IPS-18a (cell line): ENCODE results near the gene SELENOI.

ENCODE experiments used
- H3K27ac ChIP-seq: one replicate; pipeline ENCODE4 v1.5.1; 2013; ENCODE audit warnings: low read length
- H3K27me3 ChIP-seq: one replicate; pipeline ENCODE4 v1.6.1; 2013; ENCODE audit warnings: mild to moderate bottlenecking, low read length; ENCODE audit not compliant: control insufficient read depth, insufficient read depth
- H3K36me3 ChIP-seq: one replicate; pipeline ENCODE4 v1.6.1; 2013; ENCODE audit warnings: low read depth, low read length; ENCODE audit not compliant: control insufficient read depth
- H3K4me1 ChIP-seq: one replicate; pipeline ENCODE4 v1.6.1; 2013; ENCODE audit warnings: low read depth, low read length; ENCODE audit not compliant: control insufficient read depth
- H3K4me3 ChIP-seq: one replicate; pipeline ENCODE4 v1.5.1; 2013; ENCODE audit warnings: low read length
- H3K9ac ChIP-seq: one replicate; pipeline ENCODE4 v1.6.1; 2013; ENCODE audit warnings: mild to moderate bottlenecking, low read length, moderate library complexity
- H3K9me3 ChIP-seq: one replicate; pipeline ENCODE4 v1.6.1; 2013; ENCODE audit warnings: low read depth, low read length; ENCODE audit not compliant: control insufficient read depth

Gene SELENOI

GRCh38 chr2:26395394-26395793, 49.5 kb downstream of the SELENOI start:
- Histone ChIP-seq H3K36me3 (no peaks in the 10 kb centered on the region), H3K4me3 (no peak overlapping the region), H3K27ac (no peak overlapping the region), H3K27me3 (no peaks in the 10 kb centered on the region), H3K9ac (no peak overlapping the region), H3K4me1 (no peaks in the 10 kb centered on the region), H3K9me3 (no peaks in the 10 kb centered on the region)

- Histone ChIP-seq H3K27me3 (no peaks in the 10 kb centered on the region), H3K36me3 (no peaks in the 10 kb centered on the region)
Observed at GRCh38 chr2:26396734-26397298, 50.9 kb downstream of the SELENOI start.

GRCh38 chr2:26399771-26400376, 53.9 kb downstream of the SELENOI start:
- Histone ChIP-seq H3K4me3 (no peak overlapping the region), H3K27me3 (peaks cover 8% of the 10 kb centered on the region), H3K36me3 (no peaks in the 10 kb centered on the region), H3K9me3 (no peaks in the 10 kb centered on the region), H3K4me1 (no peaks in the 10 kb centered on the region), H3K9ac (no peak overlapping the region), H3K27ac (no peak overlapping the region)

More at GRCh38 chr2:26396734-26397298, 50.9 kb downstream of the SELENOI start:
- Histone ChIP-seq H3K9ac (no peak overlapping the region), H3K4me1 (no peaks in the 10 kb centered on the region), H3K9me3 (no peaks in the 10 kb centered on the region), H3K4me3 (no peak overlapping the region), H3K27ac (no peak overlapping the region)

- Histone ChIP-seq H3K27ac (no peak overlapping the region), H3K36me3 (no peaks in the 10 kb centered on the region), H3K9me3 (no peaks in the 10 kb centered on the region), H3K4me3 (no peak overlapping the region), H3K4me1 (no peaks in the 10 kb centered on the region), H3K27me3 (peaks cover 8% of the 10 kb centered on the region), H3K9ac (no peak overlapping the region)
Observed at GRCh38 chr2:26400723-26401122, 54.8 kb downstream of the SELENOI start.

- Histone ChIP-seq H3K9ac (peak within 1 kb of the TSS; percentile 55), H3K36me3 (no peaks in the 10 kb centered on the region)
Observed at GRCh38 chr2:26401739-26402541, 56.0 kb downstream of the SELENOI start, which contains the start of gene DRC1. DRC1 (plus strand) TSS chr2:26401920; CDS start chr2:26401990, 70 bp downstream.

GRCh38 chr2:26407526-26407925, 61.6 kb downstream of the SELENOI start:
- Histone ChIP-seq H3K4me1 (no peaks in the 10 kb centered on the region), H3K9me3 (no peaks in the 10 kb centered on the region), H3K27ac (no peak overlapping the region), H3K9ac (no peak overlapping the region), H3K36me3 (no peaks in the 10 kb centered on the region), H3K27me3 (peaks cover 3% of the 10 kb centered on the region), H3K4me3 (no peak overlapping the region)

More at GRCh38 chr2:26401739-26402541, 56.0 kb downstream of the SELENOI start, which contains the start of gene DRC1:
- Histone ChIP-seq H3K27me3 (peaks cover 8% of the 10 kb centered on the region), H3K4me1 (no peaks in the 10 kb centered on the region), H3K9me3 (no peaks in the 10 kb centered on the region), H3K4me3 (peak within 1 kb of the TSS; percentile 62), H3K27ac (no peak within 1 kb of the TSS)

- Histone ChIP-seq H3K4me1 (no peaks in the 10 kb centered on the region), H3K27ac (no peak overlapping the region), H3K27me3 (no peaks in the 10 kb centered on the region), H3K36me3 (no peaks in the 10 kb centered on the region), H3K4me3 (no peak overlapping the region), H3K9ac (no peak overlapping the region), H3K9me3 (no peaks in the 10 kb centered on the region)
Observed at GRCh38 chr2:26409785-26410184, 63.8 kb downstream of the SELENOI start.

GRCh38 chr2:26410764-26411243, 64.9 kb downstream of the SELENOI start:
- H3K27ac ChIP-seq, result no peak overlapping the region
- no peaks in the 10 kb centered on the region for H3K27me3 ChIP-seq
- H3K9ac ChIP-seq, result no peak overlapping the region
- H3K36me3 ChIP-seq, result no peaks in the 10 kb centered on the region
- no peaks in the 10 kb centered on the region for H3K9me3 ChIP-seq
- no peak overlapping the region for H3K4me3 ChIP-seq
- H3K4me1 ChIP-seq, result no peaks in the 10 kb centered on the region

GRCh38 chr2:26411419-26411818, 65.5 kb downstream of the SELENOI start:
- no peaks in the 10 kb centered on the region for H3K27me3 ChIP-seq
- H3K9me3 ChIP-seq, result no peaks in the 10 kb centered on the region
- H3K36me3 ChIP-seq, result no peaks in the 10 kb centered on the region
- H3K4me1 ChIP-seq, result no peaks in the 10 kb centered on the region
- H3K9ac ChIP-seq, result no peak overlapping the region
- H3K27ac ChIP-seq, result no peak overlapping the region
- no peak overlapping the region for H3K4me3 ChIP-seq

- H3K9me3 ChIP-seq, result no peaks in the 10 kb centered on the region
- H3K4me1 ChIP-seq, result no peaks in the 10 kb centered on the region
- H3K36me3 ChIP-seq, result no peaks in the 10 kb centered on the region
- no peak overlapping the region for H3K4me3 ChIP-seq
- no peak overlapping the region for H3K9ac ChIP-seq
- H3K27ac ChIP-seq, result no peak overlapping the region
- H3K27me3 ChIP-seq, result no peaks in the 10 kb centered on the region
Observed at GRCh38 chr2:26412091-26412673, 66.2 kb downstream of the SELENOI start.

- H3K27me3 ChIP-seq, result no peaks in the 10 kb centered on the region
- H3K27ac ChIP-seq, result no peak overlapping the region
- H3K36me3 ChIP-seq, result no peaks in the 10 kb centered on the region
- H3K4me1 ChIP-seq, result no peaks in the 10 kb centered on the region
- H3K4me3 ChIP-seq, result no peak overlapping the region
- H3K9me3 ChIP-seq, result no peaks in the 10 kb centered on the region
- no peak overlapping the region for H3K9ac ChIP-seq
Observed at GRCh38 chr2:26414311-26414710, 68.4 kb downstream of the SELENOI start.
